Anterior cingulate cortex (tissue), 58 donors: ENCODE measurements around the gene KIRREL3.
A peak's percentile ranks its signal among the peaks of the same experiment; 100 is the strongest.

Experiments used
- DNase-seq, 58 donors: peaks; one replicate each; lab custom pipeline; 2025; lab: John Stamatoyannopoulos, UW

KIRREL3 gene

DNA sequence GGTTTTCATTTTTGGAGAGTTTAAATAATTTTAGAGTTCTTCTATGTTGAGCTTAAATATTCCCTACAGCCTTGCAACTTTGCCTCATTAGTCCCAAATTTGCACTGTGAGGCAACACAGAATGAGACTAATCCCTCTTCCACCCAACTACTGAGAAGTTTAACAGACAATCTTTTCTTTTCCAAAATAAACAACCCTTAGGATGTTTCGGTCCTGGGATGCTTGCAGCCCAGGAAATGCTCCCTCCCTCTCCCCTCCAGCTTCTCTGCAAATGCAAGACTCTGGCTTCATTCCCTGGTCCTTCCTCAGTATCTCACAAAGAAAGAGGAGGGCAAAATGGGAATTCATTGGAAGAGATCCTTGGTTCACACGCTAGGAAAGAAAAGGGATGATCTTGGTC lies 422.5 kb downstream of the KIRREL3 start:
- DNase-seq: no peak

DNA sequence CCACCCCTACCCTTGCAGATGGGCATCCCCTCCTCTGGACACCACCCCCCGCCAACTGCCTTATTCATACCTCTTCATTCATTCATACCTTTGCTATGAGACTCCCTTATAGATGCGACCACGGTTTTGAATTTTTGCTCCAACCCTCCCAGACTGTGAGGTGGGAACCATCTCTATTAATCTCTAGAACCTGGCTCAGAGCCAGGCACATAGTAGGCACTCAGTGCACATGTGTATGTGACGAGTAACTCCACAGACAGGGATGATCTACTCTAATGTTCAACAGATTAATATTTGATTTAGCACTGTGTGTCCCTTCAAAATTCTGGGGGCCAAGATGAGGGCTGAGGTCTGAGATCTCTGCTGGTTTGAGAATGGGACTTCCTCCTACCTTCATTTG lies 424.7 kb downstream of the KIRREL3 start:
- no peak for DNase-seq

DNA sequence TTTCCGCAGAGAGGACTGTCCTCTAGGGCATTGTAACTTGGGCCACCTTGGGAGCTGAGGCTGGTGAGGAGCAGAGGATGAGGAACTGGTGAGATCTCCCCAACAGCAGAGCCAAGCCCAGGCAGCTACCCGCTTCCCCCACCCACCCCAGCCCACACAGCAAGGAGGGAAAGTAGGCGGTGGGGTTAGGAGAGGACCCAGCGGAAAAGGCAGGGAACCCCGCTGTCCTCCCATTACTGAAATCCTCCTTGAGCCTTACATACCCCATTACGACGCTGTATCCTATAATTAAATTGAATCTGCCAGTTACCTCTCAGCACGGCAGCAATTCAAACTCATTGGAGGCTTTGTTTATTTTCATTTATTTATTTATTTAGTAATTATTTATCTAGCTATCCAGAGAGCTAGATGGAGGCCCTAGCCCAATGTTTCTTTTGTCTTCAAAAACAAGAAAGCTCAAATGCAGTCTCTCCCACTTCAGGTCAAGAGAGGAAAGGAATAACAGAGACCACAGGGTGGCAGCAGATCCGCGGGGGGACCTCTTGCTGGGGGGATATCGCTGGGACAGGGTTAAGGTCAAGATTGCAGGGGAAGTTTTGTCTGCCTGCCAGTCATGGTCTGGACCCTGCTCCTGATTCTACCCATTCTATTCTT lies 427.1 kb downstream of the KIRREL3 start:
- no peak for DNase-seq

DNA sequence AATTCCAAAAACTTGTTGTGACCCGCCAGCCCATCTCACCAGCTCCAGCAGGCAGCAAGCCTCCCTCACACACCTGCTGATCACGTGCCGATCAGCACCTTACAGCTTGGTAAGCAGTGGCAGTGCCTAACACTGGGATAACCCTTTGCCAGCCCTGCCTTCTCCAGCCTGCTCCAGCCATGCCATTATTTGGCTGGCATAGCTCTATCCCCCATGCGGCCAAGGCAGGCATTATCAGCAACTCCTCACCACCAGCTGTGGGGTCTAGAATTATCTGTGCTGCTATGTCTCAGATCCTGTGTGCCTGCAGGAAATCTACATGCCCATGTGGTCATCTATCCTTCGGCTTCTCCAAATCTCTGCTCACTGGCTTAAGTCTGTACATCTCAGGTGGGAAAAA lies 430.1 kb downstream of the KIRREL3 start:
- no peak for DNase-seq

DNA sequence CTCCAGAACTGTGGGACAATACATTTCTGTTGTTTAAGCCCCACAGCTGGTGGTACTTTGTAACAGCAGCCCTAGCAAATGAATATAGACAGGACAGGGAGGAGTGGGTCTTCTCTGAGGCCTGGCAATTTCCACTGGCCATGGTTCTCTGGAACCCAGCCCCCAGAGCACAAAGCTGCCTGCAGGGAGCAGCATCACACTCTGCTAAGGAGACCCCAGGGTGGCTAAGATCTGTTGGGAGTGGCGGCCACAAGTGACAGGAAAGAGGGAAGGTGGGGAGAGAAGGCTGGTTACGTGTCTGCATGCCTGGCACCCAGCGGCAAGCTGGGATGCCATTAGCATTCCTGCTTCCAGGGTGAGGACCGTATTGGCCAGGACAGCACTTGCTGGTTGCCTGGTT lies 433.2 kb downstream of the KIRREL3 start:
- no peak for DNase-seq

DNA sequence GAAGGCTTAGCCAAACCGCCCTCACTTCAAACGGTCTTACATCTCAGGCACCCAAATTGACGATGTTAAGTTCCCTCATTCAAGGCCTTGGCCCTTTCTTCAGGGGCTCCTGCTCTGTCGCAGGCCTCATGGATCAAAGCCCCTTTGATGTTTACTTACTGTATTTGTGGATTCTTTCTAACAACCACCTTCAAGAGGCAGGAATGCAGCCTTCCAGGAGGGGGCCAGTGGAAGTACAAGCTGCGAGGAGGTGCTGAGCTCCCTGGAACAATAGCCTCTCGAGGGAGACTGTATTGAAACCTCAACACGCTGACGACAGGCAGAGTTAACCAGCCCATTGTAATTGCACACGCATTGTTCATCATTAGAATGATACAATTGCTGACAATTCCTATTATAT lies 436.0 kb downstream of the KIRREL3 start:
- no peak for DNase-seq

DNA sequence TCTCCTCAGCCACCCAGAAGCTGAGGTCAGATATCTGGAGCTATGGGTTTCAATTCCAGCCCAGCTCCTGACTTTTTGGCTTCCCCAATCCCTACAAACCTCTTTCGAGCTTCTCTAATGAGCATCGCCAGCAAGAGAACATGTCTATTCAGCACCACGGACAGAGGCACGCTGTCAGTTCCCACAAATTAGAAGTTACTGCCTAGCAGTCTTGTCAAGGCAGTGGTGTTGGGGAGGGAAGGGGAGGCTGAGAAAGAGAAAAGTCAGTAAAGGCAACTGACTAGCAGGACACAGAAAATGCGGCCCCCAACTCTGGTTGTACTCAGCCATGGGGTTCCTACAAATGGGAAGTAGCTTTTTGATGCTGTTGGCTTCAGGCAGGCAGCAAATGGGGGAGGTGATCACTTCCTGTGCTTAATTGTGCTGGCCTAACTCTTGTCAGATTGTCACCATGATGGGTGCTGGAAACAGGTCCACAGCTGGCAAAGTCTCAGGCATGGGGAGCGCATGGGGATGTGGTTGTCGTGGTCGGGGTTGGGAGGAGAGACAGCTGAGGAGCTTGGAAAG lies 439.2 kb downstream of the KIRREL3 start:
- peak in 3 of 58 donors; percentile 12 to 24 (median 24) for DNase-seq

DNA sequence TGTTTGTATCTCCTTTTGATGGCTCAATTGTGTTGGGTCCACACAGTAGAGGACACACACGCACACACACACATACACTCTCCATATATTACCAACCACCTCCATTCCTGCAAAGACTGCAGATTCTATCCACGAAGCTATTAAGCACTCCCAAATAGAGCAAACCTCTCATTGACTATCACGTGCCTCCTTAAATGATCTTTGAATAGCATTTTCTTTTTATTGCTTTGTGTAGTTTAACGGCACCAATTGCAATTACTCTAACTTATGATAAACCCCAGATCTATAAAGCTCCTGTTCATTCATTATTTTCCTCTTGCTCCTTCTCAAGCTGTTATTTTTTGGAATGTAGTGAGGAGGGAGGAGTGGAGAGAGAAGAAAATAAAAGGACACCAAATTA lies 440.3 kb downstream of the KIRREL3 start:
- no peak for DNase-seq

DNA sequence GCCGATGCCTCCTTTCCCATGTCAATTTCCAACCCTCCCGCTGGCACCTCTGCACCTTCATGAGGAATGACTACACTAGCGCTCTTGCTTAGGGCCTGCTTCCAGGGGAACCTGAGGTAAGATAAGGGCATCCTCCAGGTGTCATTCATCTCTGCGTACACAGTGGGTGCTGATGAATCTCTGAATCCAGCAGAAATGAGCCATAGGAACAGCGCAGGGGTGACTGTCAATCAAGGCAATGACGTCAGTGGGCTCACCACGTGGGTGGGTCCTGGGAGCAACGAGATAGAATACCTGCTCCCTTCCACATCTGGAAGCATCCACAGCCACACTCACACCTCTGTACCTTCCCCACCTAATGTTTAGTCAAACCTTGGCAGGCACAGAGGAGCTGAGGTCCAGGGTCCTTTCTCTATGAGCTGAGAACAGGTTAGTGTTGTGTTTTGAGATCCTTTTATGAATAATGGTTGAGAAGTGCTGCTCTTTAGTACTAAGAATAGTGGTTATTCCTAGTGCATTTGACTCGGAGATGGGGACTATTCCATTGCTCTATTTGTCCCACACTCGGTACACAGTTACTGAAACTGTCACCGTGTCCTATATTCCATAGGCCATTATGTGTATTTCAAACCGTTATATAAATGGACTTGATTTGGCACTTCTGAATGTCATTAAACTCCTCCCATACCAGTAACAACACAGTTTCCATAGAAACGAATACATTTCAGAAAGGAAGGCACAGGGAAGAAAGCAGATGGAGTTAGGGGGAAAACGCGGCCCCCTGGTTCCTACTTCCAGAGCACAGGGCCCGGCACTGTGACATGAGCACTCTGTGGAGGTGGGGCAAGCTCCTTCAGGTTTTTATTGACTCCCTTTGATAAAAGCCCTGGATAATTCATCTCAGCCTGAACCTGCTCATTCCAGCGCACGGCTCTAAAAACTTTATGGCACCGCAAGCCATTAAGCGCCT lies 451.7 kb downstream of the KIRREL3 start:
- peak in 7 of 58 donors; percentile 19 to 54 (median 32) for DNase-seq

DNA sequence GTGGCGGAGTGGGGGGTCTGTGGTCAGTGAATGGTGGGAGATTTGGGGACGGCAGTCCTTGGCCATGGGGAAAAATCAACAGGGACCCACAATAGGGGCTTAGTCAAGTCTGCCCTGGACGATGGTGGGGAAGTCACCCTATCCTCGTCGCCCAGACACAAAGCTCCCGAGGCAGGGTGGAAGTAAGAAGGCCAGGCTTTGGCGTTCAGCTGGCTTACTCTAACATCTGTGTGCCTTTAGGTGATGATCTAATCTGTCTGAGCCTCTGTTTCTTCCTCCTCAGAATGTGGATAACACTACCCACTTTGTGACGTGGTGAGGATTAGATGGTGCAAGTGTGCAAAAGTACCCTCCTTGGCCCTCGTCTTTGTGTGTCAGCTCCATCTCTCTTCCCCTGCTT lies 452.9 kb downstream of the KIRREL3 start:
- no peak for DNase-seq

DNA sequence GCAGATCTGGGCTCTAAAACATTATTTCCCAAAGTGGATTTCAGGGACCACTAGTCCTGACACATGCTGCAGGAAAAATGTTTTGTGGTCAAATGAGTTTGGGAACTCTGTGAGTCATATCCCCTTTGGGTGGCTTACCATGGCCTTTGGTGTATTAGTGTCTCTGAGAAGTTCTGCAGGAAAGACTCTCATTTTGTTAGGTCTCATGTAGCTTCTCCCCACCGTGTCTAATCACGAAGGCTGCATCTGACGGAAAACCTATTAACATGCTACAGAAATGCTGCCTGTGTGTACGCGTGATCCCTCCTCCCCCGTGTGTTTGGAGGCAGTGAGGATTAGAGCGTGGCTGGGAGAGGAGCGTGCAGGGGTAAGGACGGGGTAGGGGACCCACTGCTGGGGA lies 453.4 kb downstream of the KIRREL3 start:
- peak in 1 of 58 donors; percentile 10 for DNase-seq

DNA sequence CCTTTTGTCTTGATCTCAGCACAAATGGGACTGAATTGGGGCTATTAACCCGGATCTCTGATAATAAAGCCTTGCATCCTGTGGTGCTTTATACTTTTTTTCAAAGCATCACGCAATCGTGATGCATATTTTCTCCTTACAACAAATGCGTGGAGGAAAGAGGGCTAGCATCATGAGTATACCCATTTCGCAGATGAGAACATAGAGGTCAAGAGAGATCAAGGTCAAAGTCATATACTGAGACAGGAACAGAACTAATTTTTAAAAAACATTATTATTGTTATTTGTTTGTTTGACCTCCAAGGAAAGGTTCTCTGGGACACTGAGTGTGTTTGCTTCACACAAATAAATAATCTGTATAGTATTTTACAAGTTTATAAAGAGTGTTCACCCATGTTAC lies 453.9 kb downstream of the KIRREL3 start:
- no peak for DNase-seq

DNA sequence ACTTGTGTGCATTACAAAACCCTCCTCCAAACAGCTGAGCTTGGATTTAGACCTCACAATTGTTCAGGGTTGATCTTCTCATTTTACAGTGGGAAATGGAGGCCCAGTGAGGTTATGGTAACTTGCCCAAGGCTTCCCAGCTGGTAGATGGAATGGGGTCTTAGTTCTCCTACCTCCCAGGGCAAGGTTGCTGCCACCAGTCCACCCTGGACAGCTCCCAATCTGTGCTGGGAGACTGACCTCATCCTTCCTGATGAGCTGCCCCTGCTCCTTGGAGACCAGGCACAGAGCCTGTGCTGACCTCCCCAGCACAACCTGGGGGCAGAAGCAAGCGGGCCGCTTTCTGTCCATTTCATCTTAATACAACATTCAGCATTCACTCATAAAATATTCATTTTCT lies 454.4 kb downstream of the KIRREL3 start:
- no peak for DNase-seq

DNA sequence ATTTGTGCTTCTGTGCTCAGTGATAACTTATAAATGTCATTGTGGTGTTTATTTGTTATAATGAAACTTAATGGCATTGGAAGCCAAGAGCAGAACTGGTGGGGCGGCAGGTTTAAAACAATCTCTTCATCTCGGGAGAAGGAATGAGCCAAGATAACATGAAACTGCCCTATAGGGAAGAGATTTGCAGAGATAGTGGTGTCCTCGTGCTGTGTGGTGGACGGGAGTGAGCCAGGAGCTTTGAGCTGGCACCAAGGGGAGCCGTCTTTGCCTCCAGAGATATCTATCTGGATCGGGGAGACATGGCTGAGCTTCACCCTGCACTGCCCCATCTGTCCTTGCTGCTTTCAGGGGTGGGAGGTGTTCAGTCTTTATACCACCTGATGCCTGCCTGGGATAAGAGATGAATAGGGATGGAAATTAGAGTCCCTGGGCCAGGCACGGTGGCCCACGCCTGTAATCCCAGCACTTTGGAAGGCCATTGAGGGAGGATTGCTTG lies 455.5 kb downstream of the KIRREL3 start:
- DNase-seq: no peak

DNA sequence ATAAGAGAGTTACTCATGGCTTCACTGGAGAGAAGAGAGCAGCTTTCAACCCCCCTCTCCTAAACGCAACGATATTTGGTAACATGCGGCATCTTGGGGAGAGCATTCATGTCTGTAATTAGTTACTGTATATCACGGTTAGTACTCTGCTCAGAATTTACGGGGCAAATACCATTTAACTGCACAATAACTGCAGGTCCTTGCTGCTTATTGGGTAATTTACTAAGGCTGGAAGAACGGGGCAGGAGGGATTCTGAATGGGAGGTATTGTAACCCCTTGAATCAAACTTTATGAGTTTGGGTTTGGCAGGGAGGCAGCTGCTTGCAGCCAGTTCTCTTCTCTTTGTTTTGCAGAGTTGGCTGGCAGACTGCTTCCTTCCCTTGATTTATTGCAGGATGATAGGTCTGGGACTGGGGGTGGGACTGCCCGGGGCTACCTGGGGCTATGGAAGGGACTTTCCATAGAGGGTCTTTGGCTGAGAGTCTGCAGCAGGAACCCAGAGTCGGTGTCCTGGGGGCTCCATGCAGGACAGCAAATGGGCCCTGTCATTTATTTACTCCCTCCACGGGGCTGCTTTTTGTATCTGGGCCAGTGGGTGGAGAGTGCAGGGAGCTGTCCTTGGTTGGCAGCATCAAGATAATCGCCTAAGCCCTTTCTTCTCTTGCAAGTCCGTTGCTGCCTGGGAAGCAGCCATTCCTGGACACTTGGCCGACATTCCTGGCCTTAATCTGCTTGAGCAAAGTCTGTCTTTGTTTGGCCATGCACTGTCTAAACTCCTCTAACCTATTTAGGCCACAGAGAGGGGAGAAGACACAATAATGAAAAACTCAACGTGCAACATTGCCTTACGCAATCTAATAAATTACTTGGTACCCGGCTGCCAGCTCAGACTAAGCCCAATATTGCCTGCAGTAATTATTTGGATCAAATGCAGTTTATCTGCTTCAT lies 456.2 kb downstream of the KIRREL3 start:
- peak in 46 of 58 donors; percentile 10 to 92 (median 60) for DNase-seq

DNA sequence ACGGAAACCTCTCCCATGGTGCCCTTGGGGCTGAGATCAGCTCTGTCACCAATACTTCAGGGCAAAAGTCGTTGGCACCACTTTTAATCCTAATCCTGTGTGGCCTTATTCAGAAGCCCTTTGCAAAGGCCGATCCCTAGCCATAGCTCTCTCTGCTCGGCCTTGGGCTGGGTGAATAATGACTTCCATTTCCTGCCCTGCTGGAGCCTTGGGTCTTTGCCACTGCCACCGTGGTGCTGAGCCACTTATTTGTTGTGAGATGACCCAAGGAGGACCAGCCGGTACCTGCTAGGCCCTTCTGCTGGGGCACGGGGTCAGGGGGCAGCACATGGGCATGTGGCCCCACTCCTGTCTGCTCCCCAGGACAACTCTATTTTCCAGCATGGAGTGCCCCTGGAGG lies 456.9 kb downstream of the KIRREL3 start:
- DNase-seq: peak in 20 of 58 donors; percentile 7 to 77 (median 30)

DNA sequence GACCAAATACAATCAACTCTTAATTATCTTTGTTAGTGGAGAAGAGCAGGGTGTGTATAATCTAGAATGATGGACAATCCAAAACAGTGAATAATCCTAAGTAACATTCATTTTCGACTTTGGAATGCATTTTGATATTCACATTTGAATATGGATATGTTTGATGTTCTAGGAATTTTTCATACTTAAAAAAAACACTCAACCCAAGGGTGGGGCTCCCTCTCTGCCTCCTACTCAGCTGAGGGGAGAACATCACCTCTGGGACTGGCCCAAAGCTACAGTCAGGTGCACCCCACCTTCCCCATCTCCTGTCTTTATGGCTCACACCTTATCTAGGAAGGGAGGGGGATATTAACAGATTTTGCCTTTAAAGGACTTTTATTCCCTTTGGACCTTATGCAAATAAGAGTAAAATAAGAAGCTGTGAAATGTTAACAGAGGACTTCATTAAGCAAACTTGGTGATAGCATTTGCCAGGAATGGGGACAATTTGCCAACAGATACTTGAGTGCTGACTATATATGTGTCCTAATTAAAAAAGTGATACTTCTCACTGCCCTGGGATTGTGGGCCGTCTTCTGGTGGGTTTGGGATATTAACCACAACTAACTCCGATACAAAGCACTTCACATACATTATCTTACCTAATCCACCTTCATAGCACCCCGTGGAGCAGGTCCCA lies 458.1 kb downstream of the KIRREL3 start:
- no peak for DNase-seq

DNA sequence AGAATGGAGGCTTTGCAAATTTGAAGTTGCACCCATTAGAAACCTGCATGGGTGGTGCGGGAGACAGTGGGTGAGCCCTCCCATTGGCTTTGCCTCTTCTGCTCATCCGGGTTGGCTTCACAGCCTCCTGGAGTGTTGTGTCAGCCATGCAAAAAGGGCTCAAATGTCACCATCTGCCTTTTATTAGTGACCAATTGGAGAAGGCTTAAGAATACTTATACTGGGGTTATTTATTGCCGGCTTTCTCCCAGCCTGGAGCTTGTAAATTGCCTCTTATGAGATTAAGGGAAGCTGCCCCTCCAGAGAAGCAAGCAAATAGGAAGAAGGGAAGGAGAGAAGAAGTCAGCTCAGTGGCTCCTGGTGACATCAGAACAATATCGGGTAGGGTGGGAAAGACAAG lies 462.5 kb downstream of the KIRREL3 start:
- no peak for DNase-seq

DNA sequence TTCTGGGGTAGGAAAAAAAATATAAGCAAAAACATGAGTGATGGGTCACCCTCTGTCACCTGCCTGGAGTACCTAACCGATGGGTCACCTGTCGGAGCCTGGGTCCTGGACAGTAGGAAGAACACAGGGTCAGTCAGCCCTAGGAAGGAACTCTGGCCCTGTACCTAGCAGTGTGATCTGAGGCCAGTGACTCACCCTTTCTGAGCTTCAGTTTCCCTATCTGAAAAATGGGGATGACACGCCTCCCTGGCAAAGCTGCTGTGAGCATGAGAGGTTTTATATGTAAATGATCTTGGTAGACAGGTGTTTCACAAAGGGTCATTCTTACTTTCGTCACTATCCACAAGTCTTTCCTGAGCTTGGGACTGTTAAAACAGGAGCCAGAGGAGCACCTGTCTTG lies 463.1 kb downstream of the KIRREL3 start:
- DNase-seq: no peak
